SU-DHL-6 (cell line): ENCODE measurements around the gene PALLD.

Experiments used
- H2AFZ ChIP-seq: fragments of 200-600 bp; sonication (generic); 2 replicates; pipeline ENCODE4 v1.6.1; 2014; ENCODE audit warnings: low read depth, mild to moderate bottlenecking, moderate library complexity, mixed read lengths, antibody characterized with exemption, low read length; ENCODE audit not compliant: severe bottlenecking
- H3F3A ChIP-seq: fragments of 200-600 bp; shearing (Covaris generic); 2 replicates; pipeline ENCODE4 v1.6.0; 2016; ENCODE audit warnings: antibody characterized with exemption, mild to moderate bottlenecking; ENCODE audit not compliant: insufficient read depth
- H3K27ac ChIP-seq: fragments of 200-600 bp; sonication (generic); 2 replicates; pipeline ENCODE4 v1.5.1; 2016; ENCODE audit warnings: low read depth, mild to moderate bottlenecking, low read length, moderate library complexity, mixed read lengths
- H3K27me3 ChIP-seq: fragments of 200-600 bp; sonication (generic), shearing (Covaris generic); 2 replicates; pipeline ENCODE4 v1.6.0; 2014; ENCODE audit warnings: mild to moderate bottlenecking, low read length
- H3K36me3 ChIP-seq: fragments of 200-600 bp; sonication (generic); 2 replicates; pipeline ENCODE4 v1.6.1; 2014; ENCODE audit warnings: mild to moderate bottlenecking, low read length, mixed read lengths
- H3K4me2 ChIP-seq: fragments of 300-600, 200-600 bp; shearing (Covaris generic), sonication (generic); 2 replicates; pipeline ENCODE4 v1.6.0; 2014; ENCODE audit warnings: low read length, low read depth, mild to moderate bottlenecking; ENCODE audit not compliant: poor library complexity, severe bottlenecking
- H3K4me3 ChIP-seq: fragments of 200-600 bp; sonication (generic); 2 replicates; pipeline ENCODE4 v1.5.1; 2014; ENCODE audit warnings: antibody characterized with exemption, low read length, mild to moderate bottlenecking, mixed read lengths; ENCODE audit not compliant: insufficient read depth, poor library complexity, severe bottlenecking
- H3K79me2 ChIP-seq: fragments of 200-600 bp; sonication (generic); 2 replicates; pipeline ENCODE4 v1.6.1; 2014; ENCODE audit warnings: mild to moderate bottlenecking, low read length, moderate library complexity; ENCODE audit not compliant: insufficient read depth
- H3K9ac ChIP-seq: fragments of 200-600 bp; sonication (generic); 2 replicates; pipeline ENCODE4 v1.7.0; 2014; ENCODE audit warnings: mild to moderate bottlenecking, low read length
- H3K9me2 ChIP-seq: fragments of 200-600 bp; sonication (generic); replicated peaks from 2 replicates; pipeline ENCODE4 v1.6.1; 2014; ENCODE audit warnings: low read length; ENCODE audit not compliant: insufficient read depth
- H3K9me3 ChIP-seq: fragments of 200-600 bp; sonication (generic); 2 replicates; pipeline ENCODE4 v1.6.1; 2014; ENCODE audit warnings: low read length, mixed read lengths; ENCODE audit not compliant: insufficient read depth
- H4K20me1 ChIP-seq: fragments of 200-600 bp; sonication (generic); 2 replicates; pipeline ENCODE4 v1.6.1; 2014; ENCODE audit warnings: low read depth, mild to moderate bottlenecking, antibody characterized with exemption, low read length, moderate library complexity, mixed read lengths
- EZH2phosphoT487 ChIP-seq: fragments of 200-600 bp; sonication (generic), shearing (Covaris generic); conservative IDR thresholded peaks from 2 replicates; pipeline ENCODE4 v1.6.1; 2018; ENCODE audit warnings: mild to moderate bottlenecking, antibody characterized with exemption, low read length, moderate library complexity, mixed read lengths
- TF ChIP-seq, protein P1 (sequence below): fragments of 200-600 bp; sonication (generic); IDR thresholded peaks from one replicate; pipeline ENCODE4 v1.5.1; 2017; ENCODE audit warnings: antibody characterized with exemption, mild to moderate bottlenecking, low read length, moderate library complexity; ENCODE audit not compliant: insufficient read depth, poor library complexity, severe bottlenecking

Gene PALLD

GRCh38 chr4:168594121-168594520 lies 97.3 kb downstream of the PALLD start:
- no peak for TF ChIP-seq EZH2phosphoT487
- TF ChIP-seq, protein P1, sequence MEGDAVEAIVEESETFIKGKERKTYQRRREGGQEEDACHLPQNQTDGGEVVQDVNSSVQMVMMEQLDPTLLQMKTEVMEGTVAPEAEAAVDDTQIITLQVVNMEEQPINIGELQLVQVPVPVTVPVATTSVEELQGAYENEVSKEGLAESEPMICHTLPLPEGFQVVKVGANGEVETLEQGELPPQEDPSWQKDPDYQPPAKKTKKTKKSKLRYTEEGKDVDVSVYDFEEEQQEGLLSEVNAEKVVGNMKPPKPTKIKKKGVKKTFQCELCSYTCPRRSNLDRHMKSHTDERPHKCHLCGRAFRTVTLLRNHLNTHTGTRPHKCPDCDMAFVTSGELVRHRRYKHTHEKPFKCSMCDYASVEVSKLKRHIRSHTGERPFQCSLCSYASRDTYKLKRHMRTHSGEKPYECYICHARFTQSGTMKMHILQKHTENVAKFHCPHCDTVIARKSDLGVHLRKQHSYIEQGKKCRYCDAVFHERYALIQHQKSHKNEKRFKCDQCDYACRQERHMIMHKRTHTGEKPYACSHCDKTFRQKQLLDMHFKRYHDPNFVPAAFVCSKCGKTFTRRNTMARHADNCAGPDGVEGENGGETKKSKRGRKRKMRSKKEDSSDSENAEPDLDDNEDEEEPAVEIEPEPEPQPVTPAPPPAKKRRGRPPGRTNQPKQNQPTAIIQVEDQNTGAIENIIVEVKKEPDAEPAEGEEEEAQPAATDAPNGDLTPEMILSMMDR = no peak
- no peak overlapping the region for H3K27ac ChIP-seq
- no peaks in the 10 kb centered on the region for H3K79me2 ChIP-seq
- H2AFZ ChIP-seq = no peak overlapping the region
- H3F3A ChIP-seq = no peaks in the 10 kb centered on the region
- H3K9me3 ChIP-seq = no peaks in the 10 kb centered on the region
- H3K27me3 ChIP-seq = no peaks in the 10 kb centered on the region
- no peak overlapping the region for H3K4me2 ChIP-seq
- no peaks in the 10 kb centered on the region for H3K36me3 ChIP-seq
- H3K4me3 ChIP-seq = no peak overlapping the region
- H3K9me2 ChIP-seq = no peaks in the 10 kb centered on the region
- no peaks in the 10 kb centered on the region for H4K20me1 ChIP-seq
- H3K9ac ChIP-seq = no peak overlapping the region

DNA sequence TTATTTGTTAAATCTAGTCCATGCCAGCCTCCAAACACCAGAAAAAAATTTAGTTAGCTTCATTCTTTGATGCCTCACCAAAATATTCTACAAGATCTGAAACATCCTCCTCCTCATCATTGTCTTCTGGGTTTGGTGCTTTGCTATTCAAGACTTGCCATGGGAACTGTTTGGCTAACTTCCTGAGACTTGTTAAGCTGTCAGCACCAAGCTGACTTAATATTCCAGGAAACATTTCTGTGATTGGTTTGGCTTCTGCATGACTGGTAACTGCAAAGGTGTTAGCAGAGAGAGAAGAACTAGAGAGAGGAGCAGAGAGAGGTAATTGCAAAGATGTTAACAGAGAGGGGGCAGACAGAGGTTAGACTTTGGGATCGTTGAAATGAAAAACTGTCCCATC lies 101.3 kb downstream of the PALLD start:
- no peak overlapping the region for H3K9ac ChIP-seq
- H4K20me1 ChIP-seq = no peaks in the 10 kb centered on the region
- no peaks in the 10 kb centered on the region for H3K36me3 ChIP-seq
- H3K4me3 ChIP-seq = no peak overlapping the region
- no peaks in the 10 kb centered on the region for H3F3A ChIP-seq
- H3K9me3 ChIP-seq = no peaks in the 10 kb centered on the region
- no peak overlapping the region for H3K4me2 ChIP-seq
- H3K79me2 ChIP-seq = no peaks in the 10 kb centered on the region
- H3K9me2 ChIP-seq = no peaks in the 10 kb centered on the region; the same call in 1 of the 2 replicates
- H3K27ac ChIP-seq = no peak overlapping the region
- no peak overlapping the region for H2AFZ ChIP-seq
- H3K27me3 ChIP-seq = no peaks in the 10 kb centered on the region
- TF ChIP-seq, protein P1 = no peak
- no peak for TF ChIP-seq EZH2phosphoT487

GRCh38 chr4:168600796-168601583 lies 104.1 kb downstream of the PALLD start:
- Histone ChIP-seq H3K9me3 (no peaks in the 10 kb centered on the region), H3K4me3 (no peak overlapping the region), H3K27ac (no peak overlapping the region), H4K20me1 (no peaks in the 10 kb centered on the region), H3K9ac (no peak overlapping the region), H3F3A (no peaks in the 10 kb centered on the region), H3K9me2 (no peaks in the 10 kb centered on the region; the same call in 1 of the 2 replicates), H3K4me2 (no peak overlapping the region), H2AFZ (no peak overlapping the region), H3K36me3 (no peaks in the 10 kb centered on the region), H3K27me3 (no peaks in the 10 kb centered on the region), H3K79me2 (no peaks in the 10 kb centered on the region)
- no peak for TF ChIP-seq EZH2phosphoT487
- TF ChIP-seq, protein P1 = no peak
